HG03342 (cell line): ENCODE measurements around the gene NR3C1.

ENCODE experiments used
- ATAC-seq: cut with Tn5 transposase; IDR thresholded peaks from one replicate; pipeline ENCODE4 v1.9.1; 2021; ENCODE audit warnings: mild to moderate bottlenecking, moderate library complexity; ENCODE audit not compliant: unreplicated experiment

The NR3C1 gene

DNA sequence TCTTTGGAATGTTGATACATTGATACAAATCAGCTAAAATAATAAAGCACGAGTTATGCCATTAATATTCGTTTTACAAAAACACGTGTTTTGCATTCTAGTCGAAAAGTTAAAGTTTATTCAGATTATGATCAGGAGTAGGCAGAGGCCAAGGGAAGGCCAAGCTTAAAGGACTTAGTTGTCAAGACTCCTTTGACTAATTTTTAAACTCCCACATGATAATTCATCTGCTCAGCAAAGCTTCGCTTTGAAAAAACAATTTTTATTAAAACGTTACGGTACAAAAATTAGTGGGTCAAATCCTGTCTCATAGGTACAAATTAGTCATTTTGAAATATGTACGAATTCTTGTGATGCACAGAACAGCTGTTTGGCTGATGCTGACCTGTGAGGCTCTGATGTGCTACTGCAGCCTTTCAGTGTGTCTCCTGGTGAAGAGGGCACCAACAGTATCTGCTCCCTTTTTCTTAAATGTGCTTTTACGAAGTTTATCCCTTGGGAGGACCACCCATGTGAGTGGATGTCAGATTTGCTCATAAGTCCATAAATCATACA, 23.0 kb upstream of the NR3C1 start:
- ATAC-seq = peak; percentile 69

DNA sequence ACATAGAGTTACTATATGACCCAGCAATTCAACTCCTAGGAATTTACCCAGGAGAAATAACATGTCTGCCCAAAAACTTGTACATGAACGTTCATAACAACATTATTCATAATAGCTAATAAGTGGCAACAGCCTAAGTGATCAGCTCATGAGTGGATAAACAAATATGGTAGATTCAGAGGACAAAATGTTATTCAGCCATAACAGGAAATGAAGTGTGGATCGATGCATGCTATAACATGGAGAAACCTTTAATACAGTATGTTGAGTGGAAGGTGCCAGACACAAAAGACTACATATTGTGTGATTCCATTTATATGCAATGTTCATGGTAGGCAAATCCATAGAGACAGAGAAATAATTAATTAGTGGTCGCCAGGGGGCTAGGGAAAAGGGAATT, 22.3 kb upstream of the NR3C1 start:
- ATAC-seq = no peak

DNA sequence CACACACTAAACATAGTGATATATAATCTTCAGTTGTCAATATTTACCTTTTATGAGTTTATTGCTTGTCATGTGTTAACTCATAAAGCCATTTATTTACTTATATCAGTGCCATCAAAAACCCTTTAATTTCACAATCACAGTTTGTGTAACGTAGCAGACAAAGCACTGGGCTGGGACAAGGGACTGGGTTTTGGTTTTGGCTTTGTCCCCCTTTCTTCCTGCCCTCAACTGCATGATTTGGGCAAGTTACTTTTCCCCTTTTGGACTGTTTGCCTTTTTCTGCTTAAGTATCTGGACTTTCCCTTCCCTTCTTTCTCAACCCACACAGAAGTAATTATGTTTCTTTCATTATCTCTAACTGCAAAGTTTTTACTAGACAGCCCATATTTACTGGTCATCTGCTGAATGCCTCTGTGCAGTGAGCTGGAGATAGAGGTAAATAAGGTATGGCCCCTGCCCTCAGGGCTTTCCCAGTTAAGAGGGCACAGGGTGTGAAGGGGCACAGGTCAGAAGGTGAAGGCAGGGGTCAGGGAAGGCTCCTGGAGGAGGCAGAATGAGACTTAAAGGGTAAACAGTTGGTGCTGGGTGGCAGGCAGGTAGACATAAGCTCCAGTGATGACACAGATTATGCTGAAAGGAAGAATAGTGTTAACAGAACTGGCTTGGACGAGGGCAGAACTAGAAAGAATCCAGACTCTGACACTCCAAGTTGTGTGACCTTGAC, 14.8 kb upstream of the NR3C1 start:
- ATAC-seq = peak; percentile 34

DNA sequence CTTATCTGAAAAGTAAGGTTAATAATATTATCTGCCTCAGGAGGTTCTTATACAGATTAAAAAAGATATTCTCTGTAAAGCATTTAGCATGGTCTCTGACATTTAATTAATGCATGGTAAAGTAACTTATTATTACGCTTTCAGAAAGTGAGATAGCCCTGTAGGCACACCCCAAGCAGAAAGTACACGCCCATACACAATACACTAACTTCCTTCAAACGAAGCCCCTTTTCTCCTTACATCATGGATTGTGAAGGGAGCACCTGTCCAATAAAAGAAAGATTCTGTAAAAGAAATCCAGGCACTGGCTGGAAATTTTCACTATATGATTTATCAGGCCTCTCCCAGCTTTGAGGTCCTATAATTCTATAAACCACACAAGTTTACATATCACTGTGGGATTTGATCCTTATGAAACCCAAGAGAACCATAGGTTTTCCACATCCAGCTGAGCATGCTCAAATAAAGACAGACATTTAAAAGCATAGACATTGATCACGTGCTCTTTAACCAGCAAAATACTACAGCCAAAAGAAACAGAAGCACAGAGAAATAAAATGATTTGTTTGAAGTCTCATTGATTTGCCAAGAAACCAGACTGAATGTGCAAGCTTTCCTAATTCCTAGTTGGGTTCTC, 14.1 kb upstream of the NR3C1 start:
- ATAC-seq = no peak

DNA sequence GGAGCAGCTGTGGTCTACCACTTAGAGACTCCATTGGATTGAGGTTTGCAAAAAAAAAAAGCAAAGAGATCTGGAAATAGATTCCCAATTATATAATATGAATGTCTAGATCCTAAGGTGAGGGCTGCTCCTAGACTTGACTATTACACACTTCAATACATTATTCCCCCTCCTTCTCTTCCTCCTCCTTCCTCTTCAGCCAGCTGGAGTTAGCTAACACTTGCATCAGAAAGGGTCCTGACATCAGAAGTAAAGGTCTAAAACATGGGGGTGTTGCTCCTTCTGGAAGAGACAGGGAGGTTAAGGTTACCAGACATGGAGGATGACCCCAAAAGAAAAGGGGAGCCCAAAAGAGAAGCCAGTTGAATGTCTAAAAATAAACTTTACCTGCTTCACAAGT, 12.9 kb upstream of the NR3C1 start:
- ATAC-seq = no peak

DNA sequence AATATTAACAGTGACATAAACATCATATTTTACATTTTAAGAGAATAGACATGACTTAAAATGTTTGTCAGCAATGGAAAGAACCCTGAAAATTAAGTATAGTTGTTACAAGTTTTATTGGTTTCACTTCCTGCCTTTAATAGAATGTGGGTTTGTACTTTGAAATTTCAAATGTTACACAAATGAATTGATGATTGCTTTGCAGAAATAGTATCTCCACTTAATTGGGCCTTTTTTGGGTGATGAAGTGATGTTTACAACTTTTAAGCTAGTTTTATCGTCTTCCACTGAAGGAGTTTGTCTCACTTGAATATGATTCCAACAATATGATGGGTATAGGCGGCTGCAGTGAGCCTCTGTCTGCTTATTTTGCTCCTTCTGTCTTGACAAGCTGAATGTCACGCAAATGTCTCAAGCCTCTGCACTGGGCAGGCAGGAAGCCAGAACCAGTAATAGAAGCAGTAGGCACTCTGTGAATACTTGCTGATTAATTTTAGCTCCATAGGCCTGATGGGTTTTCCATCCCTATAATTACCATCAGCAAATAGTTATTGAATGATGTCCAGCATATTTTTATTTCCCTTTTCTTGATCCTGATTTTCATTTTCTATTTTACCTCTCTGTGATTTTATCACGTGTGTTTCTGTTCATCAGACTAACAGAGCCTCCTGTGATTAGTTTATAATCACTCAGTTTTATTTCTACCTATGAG, 10.6 kb upstream of the NR3C1 start:
- ATAC-seq = peak; percentile 66

DNA sequence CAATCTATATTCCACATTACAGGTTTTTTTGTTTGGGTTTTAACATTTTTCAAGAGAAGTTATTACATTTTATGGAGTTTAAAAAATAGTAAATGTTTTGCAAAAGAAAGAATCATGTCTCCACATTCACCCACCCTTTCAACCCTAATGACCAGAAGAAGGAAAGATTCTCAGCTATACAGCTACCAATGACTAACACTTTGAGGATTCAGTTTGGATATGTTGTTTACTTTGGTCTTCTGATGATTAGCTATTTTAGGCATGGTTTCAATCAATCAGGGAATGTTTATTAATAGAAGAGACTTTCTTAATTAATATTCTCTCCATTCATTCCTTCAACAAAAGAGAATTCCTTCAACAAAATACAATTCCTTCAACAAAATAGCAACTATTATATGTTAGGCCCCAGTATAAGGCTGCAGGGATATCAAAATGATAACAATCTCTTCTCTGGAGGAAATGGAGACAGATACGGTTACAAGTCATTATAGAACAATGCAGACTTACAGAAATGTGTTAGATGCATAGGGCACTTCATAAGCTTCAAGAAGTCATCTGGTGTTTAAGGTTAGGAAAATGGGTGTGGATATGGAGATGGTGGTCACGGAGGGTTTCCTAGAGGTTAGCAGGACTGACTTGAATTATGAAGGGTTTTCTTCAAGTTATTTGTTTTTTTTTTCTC, 9.3 kb upstream of the NR3C1 start:
- no peak for ATAC-seq

DNA sequence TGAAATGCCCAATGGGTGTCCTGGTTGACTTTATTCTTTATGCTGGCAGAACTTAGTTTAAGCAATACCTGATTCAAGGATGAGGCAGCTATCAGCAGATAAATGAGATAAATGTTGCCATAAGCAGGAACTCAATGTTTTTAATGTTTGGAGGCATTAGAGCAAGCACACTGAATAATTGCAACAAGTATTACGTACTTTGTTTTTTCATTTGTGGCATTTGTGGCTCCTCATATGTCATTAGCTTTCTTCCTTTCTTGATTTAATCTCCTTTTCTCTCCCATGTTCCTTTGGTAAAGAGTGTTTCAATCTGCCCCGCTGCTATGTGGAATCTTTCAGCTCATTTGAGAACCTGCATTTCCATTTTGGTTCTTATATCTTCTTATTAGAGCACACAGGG, 6.4 kb upstream of the NR3C1 start:
- ATAC-seq = no peak

DNA sequence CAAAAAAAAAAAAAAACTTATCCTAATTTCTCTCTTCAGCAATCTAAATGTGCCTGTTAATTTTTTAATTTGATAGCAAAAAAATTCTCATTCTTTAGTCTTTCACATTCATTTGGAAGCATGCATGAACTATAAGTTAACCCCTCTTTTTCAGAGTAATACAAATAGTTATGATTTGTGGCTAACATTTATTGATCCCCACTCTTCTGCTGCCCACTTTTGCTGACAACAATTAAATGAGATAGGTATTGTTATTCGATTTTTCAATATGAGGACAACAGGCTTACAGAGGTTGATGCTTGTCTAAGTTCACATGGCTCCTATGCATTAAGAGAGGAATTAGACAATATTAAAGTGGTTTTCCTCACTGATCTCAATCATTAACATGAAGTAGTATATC, 2.9 kb upstream of the NR3C1 start:
- no peak for ATAC-seq

DNA sequence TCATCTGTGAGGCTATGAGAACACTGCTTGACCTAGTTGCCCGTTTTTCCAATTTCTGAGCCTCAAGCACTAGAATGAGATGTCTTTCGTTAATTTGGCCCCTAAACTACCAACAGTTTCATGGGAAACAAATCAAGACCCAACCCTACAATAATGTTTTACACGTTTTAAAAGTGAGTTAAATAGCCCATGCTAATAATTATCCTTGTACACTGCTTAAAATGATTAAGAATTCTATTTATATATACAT, 2.3 kb upstream of the NR3C1 start:
- ATAC-seq = no peak

DNA sequence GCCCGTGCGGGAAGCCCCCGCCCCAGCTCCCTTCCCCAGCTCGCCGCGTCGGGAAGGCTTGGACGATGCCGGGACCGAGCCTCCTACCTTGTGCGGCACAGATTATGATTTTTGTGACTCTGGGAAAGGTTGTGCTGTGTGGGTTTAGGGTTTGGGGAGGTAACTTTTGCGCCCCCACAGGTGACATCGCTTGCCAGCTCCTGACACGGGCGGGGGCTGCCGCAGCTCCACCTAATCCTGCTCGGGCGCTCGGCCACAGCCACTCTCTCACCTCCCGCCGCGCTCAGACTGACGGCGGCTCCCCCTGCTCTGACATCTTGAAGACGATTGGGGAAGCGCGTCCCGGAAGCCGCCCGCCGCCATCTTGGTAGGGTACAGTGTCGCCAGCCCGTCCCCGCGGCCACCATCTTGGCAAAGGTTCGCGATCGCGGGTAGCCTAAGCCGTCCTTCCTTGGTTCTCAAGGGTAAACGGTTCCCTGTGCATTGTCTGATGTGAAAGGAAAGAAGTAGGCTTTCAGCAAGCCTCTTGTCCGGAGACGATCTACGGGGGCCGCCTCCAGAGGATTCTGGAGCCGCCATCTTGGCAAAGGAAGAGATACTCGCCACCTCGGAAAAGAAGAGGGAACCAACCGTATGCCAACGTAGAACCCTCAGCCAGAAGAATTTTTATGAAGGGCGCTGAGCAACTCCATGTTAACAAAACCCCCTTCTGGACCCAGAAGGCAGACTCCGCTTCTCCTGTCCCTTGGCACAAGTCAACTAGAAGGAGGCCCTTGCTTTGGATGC, 1.8 kb upstream of the NR3C1 start:
- peak; percentile 35 for ATAC-seq

DNA sequence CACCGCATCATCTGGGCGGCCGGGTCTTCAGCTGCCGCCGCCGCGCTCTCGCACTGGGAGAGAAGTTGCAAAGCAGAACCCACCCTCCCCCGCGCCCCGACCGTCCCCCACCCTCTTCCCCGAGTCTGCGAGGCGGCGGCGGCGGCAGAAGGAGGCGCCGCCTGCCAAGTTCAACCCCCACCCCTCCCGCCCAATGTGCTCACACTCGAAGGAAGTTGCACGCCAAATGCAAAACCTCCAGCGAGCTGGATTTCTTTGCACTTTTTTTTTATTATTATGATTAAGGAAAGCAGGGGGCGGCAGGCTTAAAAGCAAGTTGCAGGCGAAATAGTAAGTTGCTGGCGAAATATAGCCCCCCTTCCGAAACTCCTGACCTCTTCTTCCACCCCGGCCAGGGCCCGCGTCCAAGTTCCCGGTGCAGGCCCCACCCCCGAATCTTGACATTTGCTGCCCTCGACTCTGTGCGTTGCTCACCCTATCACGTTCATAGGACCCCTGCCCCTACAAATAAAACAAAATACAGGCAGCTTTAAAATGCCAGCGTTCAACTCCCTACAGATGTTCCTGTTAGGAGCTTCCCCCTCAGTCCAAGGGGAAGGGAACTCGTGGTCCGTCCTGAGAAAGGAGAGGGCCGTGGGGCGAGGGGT, 1.1 kb upstream of the NR3C1 start:
- ATAC-seq = peak; percentile 15

DNA sequence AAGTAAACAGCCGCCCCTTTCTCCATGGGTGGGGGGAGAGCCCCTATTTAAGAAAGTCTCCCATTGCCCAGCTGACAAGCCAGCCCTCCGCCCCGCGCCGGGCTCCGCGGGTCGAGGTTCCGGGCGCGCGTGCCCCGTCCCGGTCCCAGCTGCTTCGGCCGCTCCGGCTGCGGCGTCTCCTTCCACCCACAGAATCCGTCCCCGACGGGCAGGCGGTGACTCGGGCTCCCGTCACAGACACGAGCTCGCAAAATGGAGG, 223 bp downstream of the NR3C1 start:
- ATAC-seq = peak; percentile 6

DNA sequence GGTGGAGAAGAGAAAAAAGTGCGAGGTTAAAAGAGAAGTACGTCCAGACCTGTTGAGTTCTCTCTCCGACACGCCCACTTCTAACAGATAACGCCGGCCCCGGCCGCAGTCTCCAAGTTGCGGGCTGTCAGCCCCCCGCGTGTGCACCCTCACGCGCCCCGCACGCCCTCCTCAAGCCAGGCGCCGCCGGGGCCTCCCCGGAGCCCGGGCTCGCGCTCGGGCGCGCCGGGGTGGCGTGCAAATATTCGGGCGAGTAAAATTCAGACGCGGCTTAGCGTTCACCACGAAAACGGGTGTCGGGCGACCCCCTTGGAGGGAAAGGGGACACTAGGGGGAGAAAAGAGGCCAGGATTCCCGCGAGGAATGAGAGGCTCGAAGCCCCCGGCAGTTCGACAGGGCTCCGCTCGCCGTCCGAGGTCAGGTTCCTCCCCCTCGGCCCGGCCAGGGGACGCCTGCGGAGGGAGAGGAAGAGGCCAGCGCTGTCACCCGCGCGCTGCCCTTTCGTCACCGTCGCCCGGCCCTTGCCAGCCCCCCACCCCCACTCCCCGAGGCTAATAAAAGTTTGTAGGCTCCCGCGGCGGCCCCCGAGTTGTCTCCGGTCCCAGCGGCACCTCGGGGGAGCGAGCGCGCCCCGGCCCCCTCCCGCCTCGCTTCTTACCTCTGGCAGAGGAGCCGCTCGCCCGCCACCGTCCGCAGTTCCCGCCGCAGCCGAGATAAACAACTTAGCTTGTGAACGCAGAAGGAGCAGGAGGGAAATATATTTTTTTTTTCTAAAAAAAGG, 743 bp downstream of the NR3C1 start:
- ATAC-seq = peak; percentile 0

DNA sequence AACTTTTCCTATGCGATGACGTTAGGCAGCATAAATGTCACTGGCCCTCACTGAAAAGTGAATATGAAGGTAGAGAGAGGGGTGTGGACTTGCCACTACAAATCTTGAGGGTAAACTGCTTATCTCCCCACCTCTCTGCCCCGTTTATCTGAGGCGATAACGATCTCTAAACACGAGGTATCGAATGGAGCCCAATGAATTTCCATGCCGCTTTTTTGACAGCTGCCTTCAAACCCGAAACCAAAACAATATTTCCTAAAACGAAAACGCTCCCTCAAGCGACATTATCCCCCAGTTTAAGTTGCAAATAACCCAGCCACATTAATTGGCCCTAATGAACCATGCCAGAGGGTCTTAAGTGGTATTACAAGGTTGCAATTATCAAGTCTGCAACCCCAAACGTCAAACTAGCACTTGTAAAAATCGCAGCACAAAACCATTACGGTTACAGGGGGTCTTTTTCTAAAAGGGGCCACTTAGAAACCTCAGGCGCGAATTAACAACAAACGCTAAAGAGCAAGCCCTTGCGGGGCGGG, 1.4 kb downstream of the NR3C1 start:
- ATAC-seq = no peak

DNA sequence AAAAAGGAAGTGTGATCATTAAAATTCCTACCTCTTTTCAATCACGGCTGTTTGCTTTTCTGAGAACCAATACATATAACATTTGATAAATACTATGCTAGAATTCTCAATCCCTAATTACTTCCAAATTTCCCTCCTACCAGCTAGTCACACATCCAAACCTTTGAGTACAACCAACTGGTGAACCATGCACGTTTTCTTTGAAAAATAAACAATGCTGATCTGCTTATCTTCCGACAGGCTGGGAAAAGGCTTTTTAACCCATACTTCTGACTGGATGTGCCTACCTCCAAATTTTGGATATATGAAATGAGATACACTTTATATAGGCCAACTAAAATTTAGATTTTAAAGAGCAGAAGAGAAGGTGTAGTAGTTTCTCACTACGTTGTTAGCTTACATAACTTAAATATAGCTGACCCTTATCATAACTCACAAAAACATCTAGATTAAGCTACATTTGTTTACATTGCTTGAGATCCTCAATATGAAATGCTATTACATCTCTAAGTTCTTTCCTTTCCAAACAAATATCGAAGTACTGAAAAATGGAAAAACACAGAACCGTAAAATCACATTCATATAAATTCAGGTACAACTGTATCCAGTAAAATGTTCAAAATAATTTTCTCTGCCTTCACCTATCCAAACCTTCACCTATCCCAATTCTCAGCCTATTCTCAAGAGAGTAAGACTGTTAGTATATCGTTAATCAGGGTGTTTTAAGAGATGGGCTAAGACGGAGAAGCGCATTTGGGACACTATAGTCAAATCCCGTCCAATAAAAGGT, 2.1 kb downstream of the NR3C1 start:
- no peak for ATAC-seq

DNA sequence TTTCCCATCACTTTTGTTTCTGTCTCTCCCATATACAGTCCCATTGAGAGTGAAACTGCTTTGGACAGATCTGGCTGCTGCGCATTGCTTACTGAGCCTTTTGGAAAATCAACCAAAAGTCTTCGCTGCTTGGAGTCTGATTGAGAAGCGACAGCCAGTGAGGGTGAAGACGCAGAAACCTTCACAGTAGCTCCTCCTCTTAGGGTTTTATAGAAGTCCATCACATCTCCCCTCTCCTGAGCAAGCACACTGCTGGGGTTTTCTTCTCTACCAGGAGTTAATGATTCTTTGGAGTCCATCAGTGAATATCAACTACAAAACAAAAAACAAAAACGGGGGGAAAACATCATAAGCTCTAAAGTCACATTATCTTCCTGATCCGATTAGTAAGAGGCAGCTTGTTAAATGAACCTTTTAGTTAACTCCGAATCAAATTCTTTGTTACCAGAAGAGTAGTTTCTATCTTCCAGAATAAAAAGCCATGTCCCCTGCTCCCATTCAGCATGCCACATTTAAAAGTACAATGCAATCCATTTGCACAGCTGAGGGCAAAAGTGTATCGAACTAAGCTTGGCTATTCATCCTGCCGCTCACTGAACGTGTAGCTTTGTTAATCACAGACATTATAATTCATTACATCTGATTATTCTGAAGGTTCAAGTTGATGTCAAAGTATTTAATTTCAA, 2.8 kb downstream of the NR3C1 start:
- no peak for ATAC-seq
